HCT116 (cell line): ENCODE measurements around the gene DOCK10. TPM values are rescaled to one million over a fixed set of nuclear protein-coding genes. Genes with fewer than 3 reads are reported as not detected.

Experiments used
- ATAC-seq: fragments of 200-7000 bp; cut with Tn5 transposase; 2 replicates; pipeline ENCODE4 v1.9.1; 2020; ENCODE audit warnings: mild to moderate bottlenecking, moderate library complexity
- BruUV-seq: library from RNA; stranded (reverse); fragments of 400-500 nt; replicated peaks from 2 replicates; lab custom pipeline; 2021; lab: Mats Ljungman, UMichigan
- CTCF ChIA-PET: fragments of 300-600 bp; sonication (Branson Sonifier 250); formaldehyde crosslinking; loops from one replicate; lab custom pipeline; 2021; ENCODE audit warnings: antibody characterized with exemption; lab: Charles Lee
- POLR2A ChIA-PET: fragments of 300-600, 350-600 bp; sonication (Branson Sonifier 250); formaldehyde crosslinking; loops from one replicate; lab custom pipeline; 2021; ENCODE audit warnings: antibody characterized with exemption; lab: Charles Lee
- RAD21 ChIA-PET, 2 experiments: fragments of 300-600 bp; sonication (Branson Sonifier 250); formaldehyde crosslinking; loops; one replicate each; lab custom pipeline; 2023; ENCODE audit warnings: low total read pairs in 2 of 2; ENCODE audit not compliant: uncharacterized antibody in 2 of 2, unreplicated experiment in 2 of 2, low non-redundant PET in 1 of 2; lab: Charles Lee
- DNase-seq: peaks from one replicate; pipeline ENCODE4 v3.0.0-alpha.2; 2010; ENCODE audit warnings: low read depth, low spot score
- H2AFZ ChIP-seq: fragments of 200-600 bp; shearing (Covaris generic), sonication (generic); 2 replicates; pipeline ENCODE4 v1.6.1; 2017; ENCODE audit warnings: low read depth, mixed run types, mixed read lengths, antibody characterized with exemption, low read length; ENCODE audit not compliant: poor library complexity, severe bottlenecking
- H3K27ac ChIP-seq: 2 replicates; pipeline ENCODE4 v1.5.1; 2012; ENCODE audit warnings: low read depth, low read length
- H3K27me3 ChIP-seq: fragments of 200-600 bp; sonication (generic); 2 replicates; pipeline ENCODE4 v1.6.1; 2016; ENCODE audit warnings: mixed run types, low read length, mixed read lengths; ENCODE audit not compliant: insufficient read depth
- H3K36me3 ChIP-seq, 2 experiments: fragments of 200-500 bp in 1 of 2; fragments of 200-600 bp in 1 of 2; sonication (Bioruptor generic) in 1 of 2; sonication (generic) in 1 of 2; 2 replicates each; pipeline versions ENCODE4 v1.5.1 to v1.6.1; 2014 to 2016; ENCODE audit warnings: low read length in 2 of 2, inconsistent platforms in 1 of 2, mixed read lengths in 1 of 2, mixed run types in 1 of 2; ENCODE audit not compliant: insufficient read depth in 2 of 2, control insufficient read depth in 1 of 2
- H3K4me1 ChIP-seq, 2 experiments: fragments of 200-600 bp in 1 of 2; sonication (generic) in 1 of 2; 2 replicates each; pipeline versions ENCODE4 v1.5.1 to v1.6.1; 2012 to 2017; ENCODE audit warnings: low read length in 2 of 2, inconsistent platforms in 1 of 2, mild to moderate bottlenecking in 1 of 2, mixed read lengths in 1 of 2, mixed run types in 1 of 2, moderate library complexity in 1 of 2; ENCODE audit not compliant: insufficient read depth in 2 of 2, control insufficient read depth in 1 of 2
- H3K4me2 ChIP-seq: fragments of 200-600 bp; sonication (generic); 2 replicates; pipeline ENCODE4 v1.6.1; 2017; ENCODE audit warnings: mixed run types, low read length, mixed read lengths
- H3K4me3 ChIP-seq, 2 experiments: fragments of 200-600 bp in 1 of 2; sonication (generic) in 1 of 2; replicated peaks in 1 of 2; 2 replicates each; pipeline ENCODE4 v1.5.1; 2011 to 2016; ENCODE audit warnings: low read length in 2 of 2, control low read depth in 1 of 2, low read depth in 1 of 2, mild to moderate bottlenecking in 1 of 2, mixed read lengths in 1 of 2, mixed run types in 1 of 2
- H3K79me2 ChIP-seq: fragments of 200-600 bp; sonication (generic); 2 replicates; pipeline ENCODE4 v1.6.1; 2017; ENCODE audit warnings: mild to moderate bottlenecking, mixed run types, low read length, moderate library complexity, mixed read lengths; ENCODE audit not compliant: insufficient read depth
- H3K9ac ChIP-seq: fragments of 200-600 bp; sonication (generic); 2 replicates; pipeline ENCODE4 v1.6.1; 2016; ENCODE audit warnings: low read length, mixed read lengths
- H3K9me2 ChIP-seq: fragments of 200-600 bp; sonication (generic), shearing (Covaris generic); 2 replicates; pipeline ENCODE4 v1.6.1; 2017; ENCODE audit warnings: mixed run types, mild to moderate bottlenecking, moderate library complexity; ENCODE audit not compliant: insufficient read depth
- H3K9me3 ChIP-seq, 2 experiments: fragments of 200-500 bp in 1 of 2; fragments of 200-600 bp in 1 of 2; sonication (Bioruptor generic) in 1 of 2; sonication (generic) in 1 of 2; 2 replicates each; pipeline ENCODE4 v1.6.1; 2014 to 2017; ENCODE audit warnings: low read length in 2 of 2, mixed read lengths in 2 of 2, inconsistent platforms in 1 of 2, low read depth in 1 of 2, mild to moderate bottlenecking in 1 of 2, mixed run types in 1 of 2, moderate library complexity in 1 of 2; ENCODE audit not compliant: control insufficient read depth in 1 of 2, insufficient read depth in 1 of 2
- H4K20me1 ChIP-seq: fragments of 200-600 bp; sonication (generic), shearing (Covaris generic); 2 replicates; pipeline ENCODE4 v1.6.1; 2017; ENCODE audit warnings: mixed run types, mild to moderate bottlenecking, moderate library complexity; ENCODE audit not compliant: insufficient read depth
- CBX3 ChIP-seq: IDR thresholded peaks from 2 replicates; pipeline ENCODE4 v1.6.1; 2012; ENCODE audit warnings: low read depth
- EGR1 ChIP-seq: IDR thresholded peaks from 2 replicates; pipeline ENCODE4 v1.6.1; 2012; ENCODE audit warnings: low read depth
- ELF1 ChIP-seq: IDR thresholded peaks from 2 replicates; pipeline ENCODE4 v1.6.1; 2012; ENCODE audit warnings: low read depth, borderline replicate concordance
- EZH2 ChIP-seq: fragments of 200-600 bp; sonication (generic); IDR thresholded peaks from 2 replicates; pipeline ENCODE4 v1.6.1; 2017; ENCODE audit warnings: antibody characterized with exemption, mixed run types
- FOSL1 ChIP-seq: IDR thresholded peaks from 2 replicates; pipeline ENCODE4 v1.6.1; 2012; ENCODE audit warnings: low read depth
- JUND ChIP-seq: IDR thresholded peaks from 2 replicates; pipeline ENCODE4 v1.6.1; 2012
- POLR2A ChIP-seq: IDR thresholded peaks from 2 replicates; pipeline ENCODE4 v1.7.0; 2011; ENCODE audit warnings: borderline replicate concordance; ENCODE audit not compliant: insufficient read depth, insufficient read length; ENCODE audit errors: extremely low read depth
- POLR2AphosphoS5 ChIP-seq: IDR thresholded peaks from 2 replicates; pipeline ENCODE4 v1.6.1; 2011; ENCODE audit warnings: mild to moderate bottlenecking, low read depth, low read length, moderate library complexity
- RAD21 ChIP-seq: IDR thresholded peaks from 2 replicates; pipeline ENCODE4 v1.6.1; 2012; ENCODE audit warnings: low read depth, mild to moderate bottlenecking
- SP1 ChIP-seq: IDR thresholded peaks from 2 replicates; pipeline ENCODE4 v1.6.1; 2012; ENCODE audit warnings: low read depth
- SRF ChIP-seq: IDR thresholded peaks from 2 replicates; pipeline ENCODE4 v1.6.1; 2012; ENCODE audit warnings: low read depth
- TCF7L2 ChIP-seq: IDR thresholded peaks from 2 replicates; pipeline ENCODE4 v1.7.0; 2011; ENCODE audit warnings: borderline replicate concordance, inconsistent platforms; ENCODE audit not compliant: insufficient read depth, insufficient read length; ENCODE audit errors: extremely low read depth
- ZNF274 ChIP-seq: fragments of 200-500 bp; sonication (Bioruptor generic); IDR thresholded peaks from 2 replicates; pipeline ENCODE4 v1.6.1; 2014; ENCODE audit warnings: mild to moderate bottlenecking, low read depth, low read length, inconsistent platforms
- intact Hi-C: fragments of 100-400 bp; cut with micrococcal nuclease; formaldehyde crosslinking; loops from 2 replicates; pipeline ENCODE4 v1.10.0; 2022
- total RNA-seq: library from RNA; stranded (reverse); gene quantifications from one replicate; pipeline ENCODE4 v1.2.1, GENCODE V29; 2021; ENCODE audit not compliant: unreplicated experiment
- TF ChIP-seq, protein P1 (sequence below): IDR thresholded peaks from 2 replicates; pipeline ENCODE4 v1.6.1; 2012
- TF ChIP-seq, protein P2 (sequence below): IDR thresholded peaks from 2 replicates; pipeline ENCODE4 v1.6.1; 2012
- TF ChIP-seq, protein P3 (sequence below): IDR thresholded peaks from 2 replicates; pipeline ENCODE4 v1.6.1; 2011; ENCODE audit warnings: mild to moderate bottlenecking, low read length, moderate library complexity; ENCODE audit not compliant: insufficient replicate concordance; ENCODE audit errors: extremely low read depth

Gene DOCK10
- total RNA-seq, 1 experiment from 2014 or later: 0.54 TPM

DNA sequence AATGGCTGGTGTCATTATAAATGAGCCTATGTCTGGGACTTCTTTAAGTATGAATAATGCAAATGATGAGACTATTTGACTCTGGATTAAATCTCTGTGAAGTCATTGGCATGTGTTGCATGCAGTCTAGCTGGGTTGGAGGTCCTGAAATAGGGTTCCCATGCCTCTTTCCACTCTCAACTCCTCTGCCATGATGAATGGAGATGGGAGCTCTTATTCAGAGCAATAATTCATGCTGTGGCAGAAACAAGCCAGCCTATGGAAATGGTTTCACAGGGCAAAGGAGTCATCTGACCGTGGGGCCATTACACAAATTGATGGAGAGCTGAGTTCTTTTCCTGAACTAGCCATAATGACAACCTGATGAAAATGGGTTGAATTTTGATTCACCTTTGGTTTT lies 310.6 kb downstream of the DOCK10 start:
- peaks cover 3 to 5% of the 10 kb centered on the region in 2 experiments; a peak in 2 of 4 replicates for H3K9me3 ChIP-seq
- POLR2A ChIA-PET: no interaction called here
- no peaks in the 10 kb centered on the region for H3K4me1 ChIP-seq
- H3K36me3 ChIP-seq: no peaks in the 10 kb centered on the region
- no peak overlapping the region for H3K9ac ChIP-seq
- no peak overlapping the region for H3K4me2 ChIP-seq
- RAD21 ChIA-PET: no interaction called here
- CTCF ChIA-PET: no interaction called here
- no peaks in the 10 kb centered on the region for H3K79me2 ChIP-seq
- H3K9me2 ChIP-seq: no peaks in the 10 kb centered on the region; the same call in 1 of the 2 replicates
- DNase-seq (no peak), ATAC-seq (no peak)
- H3K27me3 ChIP-seq: no peaks in the 10 kb centered on the region
- intact Hi-C loops: no loop called here
- H3K27ac ChIP-seq: no peak overlapping the region
- no peak overlapping the region for H3K4me3 ChIP-seq
- H2AFZ ChIP-seq: no peak overlapping the region
- H4K20me1 ChIP-seq: no peaks in the 10 kb centered on the region
- TF ChIP-seq FOSL1: no peak
- TF ChIP-seq CBX3: no peak
- TF ChIP-seq SP1: no peak
- TF ChIP-seq TCF7L2: no peak
- TF ChIP-seq SRF: no peak
- TF ChIP-seq RAD21: no peak
- no peak for TF ChIP-seq POLR2AphosphoS5
- no peak for TF ChIP-seq ELF1
- TF ChIP-seq, protein P1, sequence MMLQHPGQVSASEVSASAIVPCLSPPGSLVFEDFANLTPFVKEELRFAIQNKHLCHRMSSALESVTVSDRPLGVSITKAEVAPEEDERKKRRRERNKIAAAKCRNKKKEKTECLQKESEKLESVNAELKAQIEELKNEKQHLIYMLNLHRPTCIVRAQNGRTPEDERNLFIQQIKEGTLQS: no peak
- TF ChIP-seq ZNF274: no peak
- no peak for TF ChIP-seq POLR2A
- no peak for TF ChIP-seq JUND
- TF ChIP-seq, protein P2, sequence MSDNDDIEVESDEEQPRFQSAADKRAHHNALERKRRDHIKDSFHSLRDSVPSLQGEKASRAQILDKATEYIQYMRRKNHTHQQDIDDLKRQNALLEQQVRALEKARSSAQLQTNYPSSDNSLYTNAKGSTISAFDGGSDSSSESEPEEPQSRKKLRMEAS: no peak
- TF ChIP-seq, all 23 proteins: peak for 0
- no TSS peak for BruUV-seq

DNA sequence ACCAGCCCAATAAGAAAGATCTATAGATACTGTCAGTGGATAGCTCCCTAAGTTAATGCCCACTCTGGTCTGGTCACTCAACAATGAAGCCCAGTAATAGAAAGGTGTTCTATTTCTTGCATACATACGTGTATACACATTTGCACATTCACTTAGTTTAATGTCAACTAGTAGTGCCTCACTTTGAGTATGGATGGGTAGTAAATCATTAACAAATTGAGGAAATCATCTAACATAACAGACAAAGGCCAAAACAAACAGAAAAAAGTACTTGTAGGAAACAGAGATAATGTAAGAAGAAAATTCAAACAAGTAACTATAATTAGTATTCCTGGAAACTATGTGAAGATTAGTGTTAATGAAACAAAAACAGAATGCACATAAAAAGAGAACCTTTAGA lies 312.8 kb downstream of the DOCK10 start:
- POLR2A ChIA-PET: no interaction called here
- Histone ChIP-seq H3K4me3 (no peak overlapping the region), H3K9me2 (no peaks in the 10 kb centered on the region; the same call in 1 of the 2 replicates), H3K27ac (no peak overlapping the region), H3K79me2 (no peaks in the 10 kb centered on the region), H3K27me3 (no peaks in the 10 kb centered on the region), H3K4me2 (no peak overlapping the region), H4K20me1 (no peaks in the 10 kb centered on the region), H3K36me3 (no peaks in the 10 kb centered on the region), H2AFZ (no peak overlapping the region), H3K9me3 (no peaks in the 10 kb centered on the region), H3K4me1 (no peaks in the 10 kb centered on the region), H3K9ac (no peak overlapping the region)
- no TSS peak for BruUV-seq
- CTCF ChIA-PET: no interaction called here
- ATAC-seq (no peak), DNase-seq (no peak)
- intact Hi-C loops: no loop called here
- TF ChIP-seq, protein P3, sequence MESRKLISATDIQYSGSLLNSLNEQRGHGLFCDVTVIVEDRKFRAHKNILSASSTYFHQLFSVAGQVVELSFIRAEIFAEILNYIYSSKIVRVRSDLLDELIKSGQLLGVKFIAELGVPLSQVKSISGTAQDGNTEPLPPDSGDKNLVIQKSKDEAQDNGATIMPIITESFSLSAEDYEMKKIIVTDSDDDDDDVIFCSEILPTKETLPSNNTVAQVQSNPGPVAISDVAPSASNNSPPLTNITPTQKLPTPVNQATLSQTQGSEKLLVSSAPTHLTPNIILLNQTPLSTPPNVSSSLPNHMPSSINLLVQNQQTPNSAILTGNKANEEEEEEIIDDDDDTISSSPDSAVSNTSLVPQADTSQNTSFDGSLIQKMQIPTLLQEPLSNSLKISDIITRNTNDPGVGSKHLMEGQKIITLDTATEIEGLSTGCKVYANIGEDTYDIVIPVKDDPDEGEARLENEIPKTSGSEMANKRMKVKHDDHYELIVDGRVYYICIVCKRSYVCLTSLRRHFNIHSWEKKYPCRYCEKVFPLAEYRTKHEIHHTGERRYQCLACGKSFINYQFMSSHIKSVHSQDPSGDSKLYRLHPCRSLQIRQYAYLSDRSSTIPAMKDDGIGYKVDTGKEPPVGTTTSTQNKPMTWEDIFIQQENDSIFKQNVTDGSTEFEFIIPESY: no peak
- no peak for TF ChIP-seq EZH2
- no peak for TF ChIP-seq EGR1
- RAD21 ChIA-PET: no interaction called here
